ENCODE results near the gene HMGCS2.
"Not testable (repeated sequence)": the region's sequence is repeated elsewhere in the genome, so short reads cannot be mapped to it uniquely, and the experiment has no call there.

- TF ChIP-seq SUZ12 (IDR thresholded peaks at IDR 0.05); ARNT (IDR thresholded peaks at IDR 0.05); SP1 (IDR thresholded peaks at IDR 0.05); ELF4 (IDR thresholded peaks at IDR 0.05); BHLHE40 (IDR thresholded peaks at IDR 0.05; ENCODE audit: borderline replicate concordance); NFRKB (IDR thresholded peaks at IDR 0.05); FOXK2 (IDR thresholded peaks at IDR 0.05); ZNF384 (IDR thresholded peaks at IDR 0.05); FOXA1 (IDR thresholded peaks at IDR 0.05): not testable (repeated sequence)
Measured at GRCh38 chr1:119786046-119786445, 17.3 kb upstream of the HMGCS2 start.
